SU-DHL-6 (cell line): ENCODE measurements around the gene NGB.

Source experiments
- EZH2phosphoT487 ChIP-seq: fragments of 200-600 bp; sonication (generic), shearing (Covaris generic); conservative IDR thresholded peaks from 2 replicates; pipeline ENCODE4 v1.6.1; 2018; ENCODE audit warnings: mild to moderate bottlenecking, antibody characterized with exemption, low read length, moderate library complexity, mixed read lengths
- TF ChIP-seq, protein P1 (sequence below): fragments of 200-600 bp; sonication (generic); IDR thresholded peaks from one replicate; pipeline ENCODE4 v1.5.1; 2017; ENCODE audit warnings: antibody characterized with exemption, mild to moderate bottlenecking, low read length, moderate library complexity; ENCODE audit not compliant: insufficient read depth, poor library complexity, severe bottlenecking

DNA sequence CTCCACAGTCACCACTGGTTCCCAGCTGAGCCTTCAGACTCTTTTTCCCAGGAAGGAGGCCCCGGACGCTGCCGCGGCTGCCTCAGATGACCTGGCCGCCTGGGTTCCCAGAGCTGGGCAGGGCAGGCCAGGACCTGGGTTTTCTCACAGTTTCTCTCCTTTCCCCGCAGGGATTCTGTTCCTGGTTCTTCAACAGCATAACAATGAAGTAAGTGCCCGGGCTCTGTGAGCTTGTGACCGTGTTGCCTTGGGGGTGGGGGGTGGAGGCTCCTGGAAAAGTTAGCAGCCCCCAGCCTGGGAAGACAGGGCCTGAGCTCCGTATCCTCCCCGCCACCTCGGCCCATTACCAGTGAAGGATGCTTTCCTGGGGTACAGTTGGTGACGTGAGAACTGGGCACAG, 45.8 kb downstream of the NGB start:
- TF ChIP-seq, protein P1, sequence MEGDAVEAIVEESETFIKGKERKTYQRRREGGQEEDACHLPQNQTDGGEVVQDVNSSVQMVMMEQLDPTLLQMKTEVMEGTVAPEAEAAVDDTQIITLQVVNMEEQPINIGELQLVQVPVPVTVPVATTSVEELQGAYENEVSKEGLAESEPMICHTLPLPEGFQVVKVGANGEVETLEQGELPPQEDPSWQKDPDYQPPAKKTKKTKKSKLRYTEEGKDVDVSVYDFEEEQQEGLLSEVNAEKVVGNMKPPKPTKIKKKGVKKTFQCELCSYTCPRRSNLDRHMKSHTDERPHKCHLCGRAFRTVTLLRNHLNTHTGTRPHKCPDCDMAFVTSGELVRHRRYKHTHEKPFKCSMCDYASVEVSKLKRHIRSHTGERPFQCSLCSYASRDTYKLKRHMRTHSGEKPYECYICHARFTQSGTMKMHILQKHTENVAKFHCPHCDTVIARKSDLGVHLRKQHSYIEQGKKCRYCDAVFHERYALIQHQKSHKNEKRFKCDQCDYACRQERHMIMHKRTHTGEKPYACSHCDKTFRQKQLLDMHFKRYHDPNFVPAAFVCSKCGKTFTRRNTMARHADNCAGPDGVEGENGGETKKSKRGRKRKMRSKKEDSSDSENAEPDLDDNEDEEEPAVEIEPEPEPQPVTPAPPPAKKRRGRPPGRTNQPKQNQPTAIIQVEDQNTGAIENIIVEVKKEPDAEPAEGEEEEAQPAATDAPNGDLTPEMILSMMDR = no peak
- TF ChIP-seq EZH2phosphoT487 = no peak
